SK-N-SH (cell line): Measurements from ENCODE around the gene CACNA2D3. TPM values are rescaled to one million over a fixed set of nuclear protein-coding genes. Genes with fewer than 3 reads are reported as not detected.
A peak's percentile ranks its signal among the peaks of the same experiment; 100 is the strongest.

Source experiments
- CTCF ChIA-PET: fragments of 300-600, 350-600 bp; formaldehyde crosslinking; extraction: SDS; loops from one replicate; lab custom pipeline; 2021; lab: Yijun Ruan, JAX
- POLR2A ChIA-PET: fragments of 350-600 bp; sonication (Branson Sonifier 250); formaldehyde crosslinking; extraction: SDS; loops from one replicate; lab custom pipeline; 2020; ENCODE audit warnings: antibody characterized with exemption, inconsistent platforms; lab: Yijun Ruan, JAX
- DNase-seq: peaks from one replicate; pipeline ENCODE4 v3.0.0; 2012
- H2AFZ ChIP-seq: fragments of 200-600 bp; sonication (generic); 2 replicates; pipeline ENCODE4 v1.8.1; 2016; ENCODE audit warnings: antibody characterized with exemption, mild to moderate bottlenecking, low read depth
- H3F3A ChIP-seq: fragments of 200-600 bp; sonication (generic); replicated peaks from 2 replicates; pipeline ENCODE3; 2016; ENCODE audit warnings: antibody characterized with exemption, mild to moderate bottlenecking; ENCODE audit not compliant: insufficient read depth
- H3K27ac ChIP-seq, 2 experiments: fragments of 200-500 bp in 1 of 2; fragments of 200-600 bp in 1 of 2; sonication (Bioruptor generic) in 1 of 2; sonication (generic), shearing (Covaris generic) in 1 of 2; 2 replicates each; pipeline versions ENCODE4 v1.5.1 to v1.6.1; 2014 to 2016; ENCODE audit warnings: low read depth in 2 of 2, inconsistent platforms in 1 of 2, low read length in 1 of 2, mild to moderate bottlenecking in 1 of 2, mixed read lengths in 1 of 2
- H3K27me3 ChIP-seq: fragments of 200-600 bp; sonication (generic), shearing (Covaris generic); 2 replicates; pipeline ENCODE4 v1.6.1; 2016; ENCODE audit warnings: mixed run types; ENCODE audit not compliant: insufficient read depth
- H3K36me3 ChIP-seq, 2 experiments: fragments of 200-500 bp in 1 of 2; fragments of 200-600 bp in 1 of 2; sonication (Bioruptor generic) in 1 of 2; sonication (generic) in 1 of 2; replicated peaks in 1 of 2; 2 replicates each; pipeline versions ENCODE3 to v1.5.1; 2014 to 2016; ENCODE audit warnings: low read length in 1 of 2, mild to moderate bottlenecking in 1 of 2; ENCODE audit not compliant: insufficient read depth in 2 of 2, control insufficient read depth in 1 of 2
- H3K4me1 ChIP-seq, 2 experiments: fragments of 200-500 bp in 1 of 2; fragments of 200-600 bp in 1 of 2; sonication (Bioruptor generic) in 1 of 2; sonication (generic), shearing (Covaris generic) in 1 of 2; 2 replicates each; pipeline versions ENCODE4 v1.5.1 to v1.6.1; 2014 to 2016; ENCODE audit warnings: low read depth in 1 of 2, low read length in 1 of 2, mixed run types in 1 of 2; ENCODE audit not compliant: insufficient read depth in 2 of 2, control insufficient read depth in 1 of 2
- H3K4me2 ChIP-seq: fragments of 200-600 bp; sonication (generic), shearing (Covaris generic); 2 replicates; pipeline ENCODE4 v1.6.1; 2017; ENCODE audit warnings: mixed run types
- H3K4me3 ChIP-seq, 2 experiments: fragments of 200-500 bp in 1 of 2; fragments of 200-600 bp in 1 of 2; sonication (Bioruptor generic) in 1 of 2; sonication (generic), shearing (Covaris generic) in 1 of 2; 2 replicates each; pipeline versions ENCODE4 v1.5.1 to v1.8.1; 2014 to 2016; ENCODE audit warnings: low read depth in 2 of 2, inconsistent platforms in 1 of 2, low read length in 1 of 2, mild to moderate bottlenecking in 1 of 2, mixed read lengths in 1 of 2, moderate library complexity in 1 of 2
- H3K79me2 ChIP-seq: fragments of 200-600 bp; sonication (generic); 2 replicates; pipeline ENCODE4 v1.8.1; 2017; ENCODE audit warnings: mild to moderate bottlenecking; ENCODE audit not compliant: insufficient read depth
- H3K9ac ChIP-seq: fragments of 200-600 bp; sonication (generic); 2 replicates; pipeline ENCODE4 v1.6.1; 2017; ENCODE audit warnings: mixed run types
- H3K9me2 ChIP-seq: fragments of 200-600 bp; sonication (generic); 2 replicates; pipeline ENCODE4 v1.6.1; 2017; ENCODE audit warnings: mixed run types
- H3K9me3 ChIP-seq: fragments of 200-600 bp; sonication (generic); 2 replicates; pipeline ENCODE4 v1.6.1; 2017; ENCODE audit warnings: mixed run types, mild to moderate bottlenecking, moderate library complexity
- H4K20me1 ChIP-seq: fragments of 200-600 bp; sonication (generic); 2 replicates; pipeline ENCODE4 v1.6.1; 2017; ENCODE audit warnings: mild to moderate bottlenecking, mixed run types; ENCODE audit not compliant: insufficient read depth
- CHD2 ChIP-seq: fragments of 150-350 bp; IDR thresholded peaks from 2 replicates; pipeline ENCODE4 v1.6.1; 2018; ENCODE audit warnings: low read length; ENCODE audit not compliant: partially characterized antibody
- ELF1 ChIP-seq: IDR thresholded peaks from 2 replicates; pipeline ENCODE4 v1.4.0; 2012
- EP300 ChIP-seq, 2 experiments: IDR thresholded peaks; 2 replicates each; pipeline versions ENCODE4 v1.4.0 to v1.6.1; 2012; ENCODE audit warnings: borderline replicate concordance in 1 of 2, low read depth in 1 of 2, low read length in 1 of 2
- EZH2phosphoT487 ChIP-seq: fragments of 200-600 bp; sonication (generic); IDR thresholded peaks from 2 replicates; pipeline ENCODE4 v1.6.1; 2017; ENCODE audit warnings: low read depth, mixed run types, mild to moderate bottlenecking, antibody characterized with exemption, moderate library complexity, borderline replicate concordance
- FOSL2 ChIP-seq: IDR thresholded peaks from 2 replicates; pipeline ENCODE4 v1.4.0; 2012; ENCODE audit warnings: low read depth, mild to moderate bottlenecking, moderate library complexity, borderline replicate concordance
- FOXJ3 ChIP-seq: sonication (generic); formaldehyde crosslinking; IDR thresholded peaks from 2 replicates; pipeline ENCODE4 v1.5.1; 2020; ENCODE audit warnings: mild to moderate bottlenecking, missing genetic modification reagents
- FOXM1 ChIP-seq: IDR thresholded peaks from 2 replicates; pipeline ENCODE4 v1.4.0; 2012; ENCODE audit warnings: low read depth, mild to moderate bottlenecking
- MAX ChIP-seq: IDR thresholded peaks from 2 replicates; pipeline ENCODE4 v1.4.0; 2012; ENCODE audit warnings: low read depth
- MXI1 ChIP-seq: IDR thresholded peaks from 2 replicates; pipeline ENCODE4 v1.6.1; 2012; ENCODE audit warnings: mild to moderate bottlenecking, low read depth, low read length, improper control_type of control experiment
- PBX3 ChIP-seq: IDR thresholded peaks from 2 replicates; pipeline ENCODE4; 2012
- POLR2AphosphoS5 ChIP-seq: IDR thresholded peaks from 2 replicates; pipeline ENCODE4 v1.6.1; 2012; ENCODE audit warnings: low read depth, low read length
- RCOR1 ChIP-seq: fragments of 150-350 bp; IDR thresholded peaks from 2 replicates; pipeline ENCODE4 v1.6.1; 2017; ENCODE audit warnings: antibody characterized with exemption, low read length
- TAF1 ChIP-seq: IDR thresholded peaks from 2 replicates; pipeline ENCODE4 v1.6.1; 2012; ENCODE audit warnings: low read depth, mild to moderate bottlenecking, low read length, moderate library complexity, borderline replicate concordance
- TCF12 ChIP-seq: IDR thresholded peaks from 2 replicates; pipeline ENCODE4 v1.4.0; 2012
- YY1 ChIP-seq: IDR thresholded peaks from 2 replicates; pipeline ENCODE4 v1.4.0; 2012; ENCODE audit warnings: low read depth, mild to moderate bottlenecking
- ZBTB33 ChIP-seq: IDR thresholded peaks from 2 replicates; pipeline ENCODE4 v1.4.0; 2012; ENCODE audit warnings: low read depth, borderline replicate concordance
- whole genome bisulfite sequencing: methylation state at CpG from one replicate; pipeline ENCODE4 v1.1.6; 2017; ENCODE audit warnings: low lambda C conversion rate; 5-methylcytosine and 5-hydroxymethylcytosine counted together
- polyA plus RNA-seq, 3 experiments: library from polyadenylated mRNA; depleted of rRNA; stranded (reverse); fragments of >200 nt; gene quantifications; 2 replicates each; pipeline ENCODE4 v1.2.3, GENCODE V29; 2012
- TF ChIP-seq, protein P1 (sequence below): fragments of 150-350 bp; IDR thresholded peaks from 2 replicates; pipeline ENCODE4 v1.6.1; 2017; ENCODE audit warnings: antibody characterized with exemption, low read length, low read depth, borderline replicate concordance
- TF ChIP-seq, protein P2 (sequence below): IDR thresholded peaks from 2 replicates; pipeline ENCODE4 v1.6.1; 2012; ENCODE audit warnings: mild to moderate bottlenecking, low read depth, low read length, moderate library complexity

CACNA2D3 gene
- polyA plus RNA-seq, 1 of the 3 experiments (the other 2 are of a cell fraction), result 0.15 TPM

GRCh38 chr3:54876694-54877093, 754.3 kb downstream of the CACNA2D3 start:
- no peaks in the 10 kb centered on the region for H4K20me1 ChIP-seq
- peaks cover 4% of the 10 kb centered on the region for H3F3A ChIP-seq
- WGBS, result 72% methylated on average over 5 of the region's 5 CpGs
- no peak for DNase-seq
- POLR2A ChIA-PET, result no interaction called here
- no peaks in the 10 kb centered on the region for H3K79me2 ChIP-seq
- no peak overlapping the region for H3K4me3 ChIP-seq
- peaks cover 4 to 11% of the 10 kb centered on the region in 2 experiments for H3K4me1 ChIP-seq
- no peak overlapping the region for H3K9ac ChIP-seq
- CTCF ChIA-PET, result interaction anchor here (0.8 to 1.2 kb wide), 2 partner anchors 16 to 610 kb away, joined by 3 read pairs; partner anchors contain the start of gene WNT5A
- peak overlapping the region; percentile 79 to 88; a peak in 2 of 4 replicates for H3K27ac ChIP-seq
- peak in 1 of 2 experiments; percentile 31; a peak in 1 of 4 replicates for TF ChIP-seq EP300 (IDR thresholded peaks at IDR 0.05; ENCODE audit: borderline replicate concordance in 1 of 2, low read depth in 1 of 2, low read length in 1 of 2)
- TF ChIP-seq MAX, result no peak
- no peak for TF ChIP-seq FOXJ3
- TF ChIP-seq TCF12, result peak; percentile 63; the same call in 1 of the 2 replicates
- TF ChIP-seq ELF1, result no peak
- no peak for TF ChIP-seq TAF1
- no peak for TF ChIP-seq MXI1
- TF ChIP-seq EZH2phosphoT487, result no peak
- TF ChIP-seq PBX3, result peak; percentile 52
- no peak for TF ChIP-seq CHD2
- H3K4me2 ChIP-seq, result no peak overlapping the region
- H3K36me3 ChIP-seq, result no peaks in the 10 kb centered on the region
- no peaks in the 10 kb centered on the region for H3K27me3 ChIP-seq
- no peaks in the 10 kb centered on the region for H3K9me3 ChIP-seq
- no peak overlapping the region for H2AFZ ChIP-seq
- H3K9me2 ChIP-seq, result no peaks in the 10 kb centered on the region

GRCh38 chr3:54877730-54878129, 755.4 kb downstream of the CACNA2D3 start:
- H3K9ac ChIP-seq, result no peak overlapping the region; the same call in 1 of the 2 replicates
- H4K20me1 ChIP-seq, result no peaks in the 10 kb centered on the region
- H3K79me2 ChIP-seq, result no peaks in the 10 kb centered on the region
- peak overlapping the region; percentile 79 to 88 for H3K27ac ChIP-seq
- H3K9me3 ChIP-seq, result no peaks in the 10 kb centered on the region
- H3K27me3 ChIP-seq, result no peaks in the 10 kb centered on the region
- H3K36me3 ChIP-seq, result no peaks in the 10 kb centered on the region
- H2AFZ ChIP-seq, result peak overlapping the region; percentile 27; the same call in 1 of the 2 replicates
- peak overlapping the region; percentile 51; the same call in 1 of the 2 replicates for H3K4me2 ChIP-seq
- H3K4me1 ChIP-seq, result peaks cover 4 to 17% of the 10 kb centered on the region in 2 experiments
- 26% methylated on average over 4 of the region's 4 CpGs for WGBS
- no peaks in the 10 kb centered on the region for H3K9me2 ChIP-seq
- H3F3A ChIP-seq, result peaks cover 7% of the 10 kb centered on the region
- no peak overlapping the region; a peak in 1 of 4 replicates for H3K4me3 ChIP-seq
- POLR2A ChIA-PET, result no interaction called here
- no peak for DNase-seq
- CTCF ChIA-PET, result interaction anchor here (1.2 kb wide), 1 partner anchor 609 kb away, joined by 3 read pairs; the partner anchor contains the start of gene WNT5A
- TF ChIP-seq YY1, result no peak
- no peak for TF ChIP-seq ELF1
- TF ChIP-seq MXI1, result no peak
- peak; percentile 30; the same call in 1 of the 2 replicates for TF ChIP-seq POLR2AphosphoS5
- TF ChIP-seq, protein P1, sequence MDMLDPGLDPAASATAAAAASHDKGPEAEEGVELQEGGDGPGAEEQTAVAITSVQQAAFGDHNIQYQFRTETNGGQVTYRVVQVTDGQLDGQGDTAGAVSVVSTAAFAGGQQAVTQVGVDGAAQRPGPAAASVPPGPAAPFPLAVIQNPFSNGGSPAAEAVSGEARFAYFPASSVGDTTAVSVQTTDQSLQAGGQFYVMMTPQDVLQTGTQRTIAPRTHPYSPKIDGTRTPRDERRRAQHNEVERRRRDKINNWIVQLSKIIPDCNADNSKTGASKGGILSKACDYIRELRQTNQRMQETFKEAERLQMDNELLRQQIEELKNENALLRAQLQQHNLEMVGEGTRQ, result no peak
- TF ChIP-seq RCOR1, result no peak
- no peak for TF ChIP-seq FOXM1
- no peak for TF ChIP-seq FOSL2
- TF ChIP-seq TCF12, result peak; percentile 45
- no peak for TF ChIP-seq FOXJ3
- TF ChIP-seq, protein P2, sequence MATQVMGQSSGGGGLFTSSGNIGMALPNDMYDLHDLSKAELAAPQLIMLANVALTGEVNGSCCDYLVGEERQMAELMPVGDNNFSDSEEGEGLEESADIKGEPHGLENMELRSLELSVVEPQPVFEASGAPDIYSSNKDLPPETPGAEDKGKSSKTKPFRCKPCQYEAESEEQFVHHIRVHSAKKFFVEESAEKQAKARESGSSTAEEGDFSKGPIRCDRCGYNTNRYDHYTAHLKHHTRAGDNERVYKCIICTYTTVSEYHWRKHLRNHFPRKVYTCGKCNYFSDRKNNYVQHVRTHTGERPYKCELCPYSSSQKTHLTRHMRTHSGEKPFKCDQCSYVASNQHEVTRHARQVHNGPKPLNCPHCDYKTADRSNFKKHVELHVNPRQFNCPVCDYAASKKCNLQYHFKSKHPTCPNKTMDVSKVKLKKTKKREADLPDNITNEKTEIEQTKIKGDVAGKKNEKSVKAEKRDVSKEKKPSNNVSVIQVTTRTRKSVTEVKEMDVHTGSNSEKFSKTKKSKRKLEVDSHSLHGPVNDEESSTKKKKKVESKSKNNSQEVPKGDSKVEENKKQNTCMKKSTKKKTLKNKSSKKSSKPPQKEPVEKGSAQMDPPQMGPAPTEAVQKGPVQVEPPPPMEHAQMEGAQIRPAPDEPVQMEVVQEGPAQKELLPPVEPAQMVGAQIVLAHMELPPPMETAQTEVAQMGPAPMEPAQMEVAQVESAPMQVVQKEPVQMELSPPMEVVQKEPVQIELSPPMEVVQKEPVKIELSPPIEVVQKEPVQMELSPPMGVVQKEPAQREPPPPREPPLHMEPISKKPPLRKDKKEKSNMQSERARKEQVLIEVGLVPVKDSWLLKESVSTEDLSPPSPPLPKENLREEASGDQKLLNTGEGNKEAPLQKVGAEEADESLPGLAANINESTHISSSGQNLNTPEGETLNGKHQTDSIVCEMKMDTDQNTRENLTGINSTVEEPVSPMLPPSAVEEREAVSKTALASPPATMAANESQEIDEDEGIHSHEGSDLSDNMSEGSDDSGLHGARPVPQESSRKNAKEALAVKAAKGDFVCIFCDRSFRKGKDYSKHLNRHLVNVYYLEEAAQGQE, result no peak
- TF ChIP-seq PBX3, result 0 out of 2 replicates have a peak, but pooled peaks have one; percentile 5
- TF ChIP-seq ZBTB33, result no peak
